ENCODE data around the gene MRFAP1L1. TPM values are rescaled to one million over a fixed set of nuclear protein-coding genes. Genes with fewer than 3 reads are reported as not detected.

MRFAP1L1 gene
- total and polyA plus RNA-seq, 2 donors: 77.6 to 103 TPM

- 57% methylated on average over 2 of the region's 2 CpGs for WGBS
- no peak for DNase-seq (ENCODE audit: low read depth in 6 of 9, low spot score in 9 of 9)
- H3K4me3 ChIP-seq (ENCODE audit: low read length in 2 of 2): no peak overlapping the region
- no peaks in the 10 kb centered on the region for H3K27me3 ChIP-seq (ENCODE audit: control insufficient read depth in 2 of 2, insufficient read depth in 1 of 2, low read length in 1 of 2)
- peaks cover 14 to 17% of the 10 kb centered on the region in 2 donors for H3K36me3 ChIP-seq (ENCODE audit: control insufficient read depth in 2 of 2, insufficient read depth in 2 of 2, low read length in 1 of 2)
- no peak overlapping the region for H3K27ac ChIP-seq (ENCODE audit: low read depth in 1 of 2, low read length in 1 of 2)
- H3K9me3 ChIP-seq (ENCODE audit: control insufficient read depth in 2 of 2, insufficient read depth in 1 of 2, low read length in 1 of 2): no peaks in the 10 kb centered on the region
- peaks cover 24 to 34% of the 10 kb centered on the region in 2 donors for H3K4me1 ChIP-seq (ENCODE audit: control insufficient read depth in 2 of 2, insufficient read depth in 2 of 2, low read length in 2 of 2)
These were observed 1.3 kb upstream of the MRFAP1L1 start for GRCh38 chr4:6710996-6711395.

GRCh38 chr4:6710282-6710681 lies 617 bp upstream of the MRFAP1L1 start:
- Histone ChIP-seq H3K4me1 (ENCODE audit: control insufficient read depth in 2 of 2, insufficient read depth in 2 of 2, low read length in 2 of 2) (peaks cover 20 to 30% of the 10 kb centered on the region in 2 donors), H3K27ac (ENCODE audit: low read depth in 1 of 2, low read length in 1 of 2) (peak overlapping the region; percentile 38 to 94), H3K4me3 (ENCODE audit: low read length in 2 of 2) (peak overlapping the region; percentile 73 to 86), H3K9me3 (ENCODE audit: control insufficient read depth in 2 of 2, insufficient read depth in 1 of 2, low read length in 1 of 2) (no peaks in the 10 kb centered on the region), H3K36me3 (ENCODE audit: control insufficient read depth in 2 of 2, insufficient read depth in 2 of 2, low read length in 1 of 2) (peaks cover 14 to 18% of the 10 kb centered on the region in 2 donors), H3K27me3 (ENCODE audit: control insufficient read depth in 2 of 2, insufficient read depth in 1 of 2, low read length in 1 of 2) (no peaks in the 10 kb centered on the region)
- 25% methylated on average over 6 of the region's 6 CpGs for WGBS
- DNase-seq (ENCODE audit: low read depth in 6 of 9, low spot score in 9 of 9): no peak

GRCh38 chr4:6706173-6706572 lies 3.5 kb downstream of the MRFAP1L1 start:
- DNase-seq (ENCODE audit: low read depth in 6 of 9, low spot score in 9 of 9): no peak
- 97% methylated on average over 5 of the region's 5 CpGs for WGBS
- no peak overlapping the region for H3K4me3 ChIP-seq (ENCODE audit: low read length in 2 of 2)
- H3K27ac ChIP-seq (ENCODE audit: low read depth in 1 of 2, low read length in 1 of 2): no peak overlapping the region
- peaks cover 36 to 40% of the 10 kb centered on the region in 2 donors for H3K36me3 ChIP-seq (ENCODE audit: control insufficient read depth in 2 of 2, insufficient read depth in 2 of 2, low read length in 1 of 2)
- no peaks in the 10 kb centered on the region for H3K27me3 ChIP-seq (ENCODE audit: control insufficient read depth in 2 of 2, insufficient read depth in 1 of 2, low read length in 1 of 2)
- H3K9me3 ChIP-seq (ENCODE audit: control insufficient read depth in 2 of 2, insufficient read depth in 1 of 2, low read length in 1 of 2): peaks cover 0 to 6% of the 10 kb centered on the region in 2 donors
- H3K4me1 ChIP-seq (ENCODE audit: control insufficient read depth in 2 of 2, insufficient read depth in 2 of 2, low read length in 2 of 2): peaks cover 20 to 30% of the 10 kb centered on the region in 2 donors

GRCh38 chr4:6705646-6706045 lies 4.0 kb downstream of the MRFAP1L1 start:
- WGBS: 96% methylated on average over 2 of the region's 2 CpGs
- Histone ChIP-seq H3K9me3 (ENCODE audit: control insufficient read depth in 2 of 2, insufficient read depth in 1 of 2, low read length in 1 of 2) (peaks cover 0 to 6% of the 10 kb centered on the region in 2 donors), H3K4me1 (ENCODE audit: control insufficient read depth in 2 of 2, insufficient read depth in 2 of 2, low read length in 2 of 2) (peaks cover 19 to 30% of the 10 kb centered on the region in 2 donors), H3K27ac (ENCODE audit: low read depth in 1 of 2, low read length in 1 of 2) (no peak overlapping the region), H3K36me3 (ENCODE audit: control insufficient read depth in 2 of 2, insufficient read depth in 2 of 2, low read length in 1 of 2) (peaks cover 36 to 40% of the 10 kb centered on the region in 2 donors), H3K4me3 (ENCODE audit: low read length in 2 of 2) (no peak overlapping the region), H3K27me3 (ENCODE audit: control insufficient read depth in 2 of 2, insufficient read depth in 1 of 2, low read length in 1 of 2) (no peaks in the 10 kb centered on the region)
- DNase-seq (ENCODE audit: low read depth in 6 of 9, low spot score in 9 of 9): no peak

- peaks cover 0 to 6% of the 10 kb centered on the region in 2 donors for H3K9me3 ChIP-seq (ENCODE audit: control insufficient read depth in 2 of 2, insufficient read depth in 1 of 2, low read length in 1 of 2)
- H3K4me3 ChIP-seq (ENCODE audit: low read length in 2 of 2): no peak overlapping the region
- H3K27me3 ChIP-seq (ENCODE audit: control insufficient read depth in 2 of 2, insufficient read depth in 1 of 2, low read length in 1 of 2): no peaks in the 10 kb centered on the region
- H3K36me3 ChIP-seq (ENCODE audit: control insufficient read depth in 2 of 2, insufficient read depth in 2 of 2, low read length in 1 of 2): peaks cover 36 to 40% of the 10 kb centered on the region in 2 donors
- 98% methylated on average over 3 of the region's 3 CpGs for WGBS
- no peak overlapping the region for H3K27ac ChIP-seq (ENCODE audit: low read depth in 1 of 2, low read length in 1 of 2)
- no peak for DNase-seq (ENCODE audit: low read depth in 6 of 9, low spot score in 9 of 9)
- peaks cover 12 to 23% of the 10 kb centered on the region in 2 donors for H3K4me1 ChIP-seq (ENCODE audit: control insufficient read depth in 2 of 2, insufficient read depth in 2 of 2, low read length in 2 of 2)
These were observed 5.9 kb downstream of the MRFAP1L1 start for GRCh38 chr4:6703786-6704185.

- Histone ChIP-seq H3K4me1 (ENCODE audit: control insufficient read depth in 2 of 2, insufficient read depth in 2 of 2, low read length in 2 of 2) (peaks cover 6 to 13% of the 10 kb centered on the region in 2 donors), H3K27me3 (ENCODE audit: control insufficient read depth in 2 of 2, insufficient read depth in 1 of 2, low read length in 1 of 2) (no peaks in the 10 kb centered on the region), H3K4me3 (ENCODE audit: low read length in 2 of 2) (no peak overlapping the region), H3K27ac (ENCODE audit: low read depth in 1 of 2, low read length in 1 of 2) (no peak overlapping the region), H3K9me3 (ENCODE audit: control insufficient read depth in 2 of 2, insufficient read depth in 1 of 2, low read length in 1 of 2) (peaks cover 0 to 6% of the 10 kb centered on the region in 2 donors), H3K36me3 (ENCODE audit: control insufficient read depth in 2 of 2, insufficient read depth in 2 of 2, low read length in 1 of 2) (peaks cover 34 to 36% of the 10 kb centered on the region in 2 donors)
- WGBS: 0% methylated on average over 1 of the region's 1 CpG
- no peak for DNase-seq (ENCODE audit: low read depth in 6 of 9, low spot score in 9 of 9)
These were observed 6.9 kb downstream of the MRFAP1L1 start for GRCh38 chr4:6702761-6703160.

GRCh38 chr4:6701371-6701770 lies 8.3 kb downstream of the MRFAP1L1 start:
- H3K4me1 ChIP-seq (ENCODE audit: control insufficient read depth in 2 of 2, insufficient read depth in 2 of 2, low read length in 2 of 2): peaks cover under 1 to 11% of the 10 kb centered on the region in 2 donors
- H3K27ac ChIP-seq (ENCODE audit: low read depth in 1 of 2, low read length in 1 of 2): no peak overlapping the region
- H3K9me3 ChIP-seq (ENCODE audit: control insufficient read depth in 2 of 2, insufficient read depth in 1 of 2, low read length in 1 of 2): peaks cover 0 to 6% of the 10 kb centered on the region in 2 donors
- no peak for DNase-seq (ENCODE audit: low read depth in 6 of 9, low spot score in 9 of 9)
- no peak overlapping the region for H3K4me3 ChIP-seq (ENCODE audit: low read length in 2 of 2)
- 95% methylated on average over 13 of the region's 13 CpGs for whole genome bisulfite sequencing
- no peaks in the 10 kb centered on the region for H3K27me3 ChIP-seq (ENCODE audit: control insufficient read depth in 2 of 2, insufficient read depth in 1 of 2, low read length in 1 of 2)
- peaks cover 22 to 23% of the 10 kb centered on the region in 2 donors for H3K36me3 ChIP-seq (ENCODE audit: control insufficient read depth in 2 of 2, insufficient read depth in 2 of 2, low read length in 1 of 2)

- Histone ChIP-seq H3K36me3 (ENCODE audit: control insufficient read depth in 2 of 2, insufficient read depth in 2 of 2, low read length in 1 of 2) (peaks cover 17 to 22% of the 10 kb centered on the region in 2 donors), H3K9me3 (ENCODE audit: control insufficient read depth in 2 of 2, insufficient read depth in 1 of 2, low read length in 1 of 2) (peaks cover 0 to 6% of the 10 kb centered on the region in 2 donors), H3K27ac (ENCODE audit: low read depth in 1 of 2, low read length in 1 of 2) (no peak overlapping the region), H3K4me1 (ENCODE audit: control insufficient read depth in 2 of 2, insufficient read depth in 2 of 2, low read length in 2 of 2) (peaks cover 5 to 25% of the 10 kb centered on the region in 2 donors), H3K4me3 (ENCODE audit: low read length in 2 of 2) (no peak overlapping the region), H3K27me3 (ENCODE audit: control insufficient read depth in 2 of 2, insufficient read depth in 1 of 2, low read length in 1 of 2) (no peaks in the 10 kb centered on the region)
- no peak for DNase-seq (ENCODE audit: low read depth in 6 of 9, low spot score in 9 of 9)
- WGBS: 97% methylated on average over 1 of the region's 1 CpG
These were observed 9.8 kb downstream of the MRFAP1L1 start for GRCh38 chr4:6699903-6700302.

GRCh38 chr4:6699388-6699787 lies 10.3 kb downstream of the MRFAP1L1 start:
- Histone ChIP-seq H3K27ac (ENCODE audit: low read depth in 1 of 2, low read length in 1 of 2) (no peak overlapping the region), H3K9me3 (ENCODE audit: control insufficient read depth in 2 of 2, insufficient read depth in 1 of 2, low read length in 1 of 2) (peaks cover 0 to 6% of the 10 kb centered on the region in 2 donors), H3K27me3 (ENCODE audit: control insufficient read depth in 2 of 2, insufficient read depth in 1 of 2, low read length in 1 of 2) (no peaks in the 10 kb centered on the region), H3K36me3 (ENCODE audit: control insufficient read depth in 2 of 2, insufficient read depth in 2 of 2, low read length in 1 of 2) (peaks cover 17 to 21% of the 10 kb centered on the region in 2 donors), H3K4me3 (ENCODE audit: low read length in 2 of 2) (no peak overlapping the region), H3K4me1 (ENCODE audit: control insufficient read depth in 2 of 2, insufficient read depth in 2 of 2, low read length in 2 of 2) (peaks cover 5 to 30% of the 10 kb centered on the region in 2 donors)
- 87% methylated on average over 5 of the region's 5 CpGs for WGBS
- DNase-seq (ENCODE audit: low read depth in 6 of 9, low spot score in 9 of 9): no peak

Data from thymus (tissue), 11 donors.